Endothelial cell of umbilical vein (primary cell): ENCODE data around the gene UMPS. TPM values are rescaled to one million over a fixed set of nuclear protein-coding genes. Genes with fewer than 3 reads are reported as not detected.

ENCODE experiments used
- BruUV-seq: library from RNA; stranded (reverse); fragments of 400-500 nt; replicated peaks from 2 replicates; lab custom pipeline; 2021; lab: Mats Ljungman, UMichigan
- CTCF ChIA-PET: fragments of 300-600, 350-600 bp; sonication (Branson Sonifier 250); formaldehyde crosslinking; loops from one replicate; lab custom pipeline; 2021; ENCODE audit warnings: antibody characterized with exemption, inconsistent platforms; lab: Charles Lee
- POLR2A ChIA-PET: fragments of 300-600, 350-600 bp; sonication (Branson Sonifier 250); formaldehyde crosslinking; loops from one replicate; lab custom pipeline; 2021; ENCODE audit warnings: antibody characterized with exemption, inconsistent platforms; lab: Charles Lee
- DNase-seq: peaks from one replicate; pipeline ENCODE4 v3.0.0-alpha.2; 2011; ENCODE audit warnings: low read depth, low spot score
- FAIRE-seq: peaks from 2 replicates; lab custom pipeline; 2011; peaks lifted over from hg19 to GRCh38; lab: Jason Lieb, UNC
- H2AFZ ChIP-seq: 2 replicates; pipeline ENCODE4 v1.6.0; 2012; ENCODE audit warnings: low read depth, low read length, control low read depth, inconsistent platforms
- H3K27ac ChIP-seq: 2 replicates; pipeline ENCODE4 v1.5.1; 2011; ENCODE audit warnings: low read depth, mild to moderate bottlenecking, control low read depth, low read length, moderate library complexity; ENCODE audit not compliant: insufficient read depth
- H3K27me3 ChIP-seq, 2 experiments: 2 replicates each; pipeline versions ENCODE4 v1.6.0 to v1.6.1; 2011; ENCODE audit warnings: low read length in 2 of 2, mixed read lengths in 1 of 2; ENCODE audit not compliant: control insufficient read depth in 2 of 2, insufficient read depth in 2 of 2
- H3K36me3 ChIP-seq, 2 experiments: 2 replicates in 1 of 2; 3 replicates in 1 of 2; pipeline ENCODE4 v1.5.1; 2011; ENCODE audit warnings: low read length in 2 of 2, mild to moderate bottlenecking in 1 of 2, moderate library complexity in 1 of 2; ENCODE audit not compliant: control insufficient read depth in 2 of 2, insufficient read depth in 2 of 2; ENCODE audit errors: extremely low read depth in 1 of 2
- H3K4me1 ChIP-seq: 3 replicates; pipeline ENCODE4 v1.5.1; 2011; ENCODE audit warnings: mild to moderate bottlenecking, low read length; ENCODE audit not compliant: control insufficient read depth, insufficient read depth; ENCODE audit errors: extremely low read depth
- H3K4me2 ChIP-seq: 2 replicates; pipeline ENCODE4 v1.6.1; 2011; ENCODE audit warnings: low read length, control low read depth, mixed read lengths; ENCODE audit not compliant: insufficient read depth
- H3K4me3 ChIP-seq, 3 experiments: fragments of 200-600 bp in 1 of 3; sonication (generic), shearing (Covaris generic) in 1 of 3; replicated peaks in 1 of 3; 2 replicates each; pipeline ENCODE4 v1.5.1; 2011 to 2016; ENCODE audit warnings: control low read depth in 3 of 3, low read length in 3 of 3, mild to moderate bottlenecking in 2 of 3, inconsistent platforms in 1 of 3, low read depth in 1 of 3, moderate library complexity in 1 of 3; ENCODE audit not compliant: insufficient read depth in 1 of 3
- H3K79me2 ChIP-seq: 2 replicates; pipeline ENCODE4 v1.6.0; 2012; ENCODE audit warnings: low read length, inconsistent platforms; ENCODE audit not compliant: control insufficient read depth, insufficient read depth
- H3K9ac ChIP-seq: replicated peaks from 2 replicates; pipeline ENCODE3; 2011; ENCODE audit warnings: low read length, control low read depth; ENCODE audit not compliant: insufficient read depth; ENCODE audit errors: extremely low read depth
- H3K9me1 ChIP-seq: replicated peaks from 3 replicates; pipeline ENCODE4 v1.6.0; 2011; ENCODE audit warnings: mild to moderate bottlenecking, low read length; ENCODE audit not compliant: control insufficient read depth, insufficient read depth; ENCODE audit errors: extremely low read depth
- H3K9me3 ChIP-seq: replicated peaks from 2 replicates; pipeline ENCODE4 v1.5.1; 2012; ENCODE audit warnings: low read length, inconsistent platforms; ENCODE audit not compliant: control insufficient read depth, insufficient read depth
- H4K20me1 ChIP-seq: replicated peaks from 2 replicates; pipeline ENCODE3; 2011; ENCODE audit warnings: mild to moderate bottlenecking, low read length; ENCODE audit not compliant: control insufficient read depth, insufficient read depth; ENCODE audit errors: extremely low read depth
- CTCF ChIP-seq, 2 donors: IDR thresholded peaks; 1 replicate in 1 of 2; 2 replicates in 1 of 2; pipeline ENCODE4 v1.5.1; 2011; ENCODE audit warnings: low read length in 2 of 2, mild to moderate bottlenecking in 2 of 2, moderate library complexity in 2 of 2, control low read depth in 1 of 2, inconsistent platforms in 1 of 2, low read depth in 1 of 2; ENCODE audit not compliant: insufficient read depth in 1 of 2; ENCODE audit errors: extremely low read depth in 1 of 2
- EZH2 ChIP-seq: IDR thresholded peaks from 2 replicates; pipeline ENCODE4 v1.6.1; 2012; ENCODE audit warnings: borderline replicate concordance, low read depth, mild to moderate bottlenecking, moderate library complexity, low read length, inconsistent platforms; ENCODE audit not compliant: severe bottlenecking
- FOS ChIP-seq: IDR thresholded peaks from 2 replicates; pipeline ENCODE4 v1.6.1; 2011; ENCODE audit warnings: mild to moderate bottlenecking, low read length, moderate library complexity, borderline replicate concordance; ENCODE audit not compliant: insufficient read depth
- GATA2 ChIP-seq: IDR thresholded peaks from 2 replicates; pipeline ENCODE4 v1.7.0; 2011; ENCODE audit warnings: low read depth, mild to moderate bottlenecking, moderate library complexity, mixed read lengths, low read length; ENCODE audit not compliant: insufficient read length, insufficient read depth
- JUN ChIP-seq: IDR thresholded peaks from 2 replicates; pipeline ENCODE4 v1.6.1; 2011; ENCODE audit warnings: borderline replicate concordance, low read depth; ENCODE audit not compliant: insufficient read length, insufficient read depth
- MAX ChIP-seq: IDR thresholded peaks from 2 replicates; pipeline ENCODE4 v1.6.1; 2011; ENCODE audit not compliant: insufficient read depth, insufficient read length
- MYC ChIP-seq: IDR thresholded peaks from one replicate; pipeline ENCODE4 v1.6.1; 2011; ENCODE audit warnings: mild to moderate bottlenecking, low read depth, low read length
- POLR2A ChIP-seq: IDR thresholded peaks from 2 replicates; pipeline ENCODE4 v1.6.1; 2012; ENCODE audit warnings: low read depth, mild to moderate bottlenecking, control low read depth, low read length
- POLR2AphosphoS5 ChIP-seq: IDR thresholded peaks from 2 replicates; pipeline ENCODE4 v1.6.1; 2012; ENCODE audit warnings: low read depth, mild to moderate bottlenecking, control low read depth, low read length, moderate library complexity; ENCODE audit not compliant: insufficient read depth
- dilution Hi-C: fragments of 300-500 bp; cut with MboI; formaldehyde crosslinking; loops from one replicate; pipeline ENCODE4 v1.15.0; 2019; ENCODE audit warnings: low sequenced_read_pairs; ENCODE audit not compliant: extremely low pct_ligation_motif_present
- intact Hi-C: fragments of 100-400 bp; cut with micrococcal nuclease; formaldehyde crosslinking; loops from one replicate; pipeline ENCODE4 v1.10.0; 2022
- polyA plus RNA-seq, 4 experiments: library from polyadenylated mRNA; depleted of rRNA in 3 of 4; stranded (reverse) in 3 of 4; unstranded in 1 of 4; fragments of >200 nt; gene quantifications; 2 replicates each; pipeline versions ENCODE4 v1.2.1 to v1.2.3, GENCODE V29; 2011 to 2012; ENCODE audit warnings: missing spikeins in 1 of 4
- total RNA-seq: library from RNA; stranded (reverse); gene quantifications from 2 replicates; pipeline ENCODE4 v1.2.3, GENCODE V29; 2021

The UMPS gene
- total and polyA plus RNA-seq, 2 donors (not counting 3 experiments of a cell fraction or from before 2014, with no cell fraction given) = 38.6 to 50.2 TPM

- Histone ChIP-seq H3K27me3 (no peaks in the 10 kb centered on the region), H3K9me1 (no peaks in the 10 kb centered on the region), H3K36me3 (peaks cover 0 to 4% of the 10 kb centered on the region in 2 experiments), H3K27ac (no peak overlapping the region), H3K4me2 (no peak overlapping the region), H3K79me2 (no peaks in the 10 kb centered on the region), H3K9ac (no peak overlapping the region), H3K4me3 (no peak overlapping the region), H4K20me1 (no peaks in the 10 kb centered on the region), H3K4me1 (peaks cover 8% of the 10 kb centered on the region), H3K9me3 (no peaks in the 10 kb centered on the region), H2AFZ (no peak overlapping the region)
- intact Hi-C loops = no loop called here
- POLR2A ChIA-PET = no interaction called here
- TF ChIP-seq JUN (no peak), MAX (no peak), EZH2 (no peak), POLR2A (no peak), CTCF (IDR thresholded peaks at IDR 0.05; ENCODE audit: extremely low read depth in 1 of 2, insufficient read depth in 1 of 2, low read depth in 1 of 2, low read length in 2 of 2) (no peak), MYC (no peak), FOS (no peak), GATA2 (no peak), POLR2AphosphoS5 (no peak)
- CTCF ChIA-PET = interaction anchor here (2.0 to 3.5 kb wide), 2 partner anchors 9 to 36 kb away, joined by 7 to 24 read pairs; no protein-coding TSS in a partner anchor
- dilution Hi-C loops = no loop called here
- FAIRE-seq (no peak), DNase-seq (no peak)
- BruUV-seq = no TSS peak
Observed at GRCh38 chr3:124796477-124796876, 66.2 kb downstream of the UMPS start.
